ENCODE data around the gene NDUFB10.

DNA sequence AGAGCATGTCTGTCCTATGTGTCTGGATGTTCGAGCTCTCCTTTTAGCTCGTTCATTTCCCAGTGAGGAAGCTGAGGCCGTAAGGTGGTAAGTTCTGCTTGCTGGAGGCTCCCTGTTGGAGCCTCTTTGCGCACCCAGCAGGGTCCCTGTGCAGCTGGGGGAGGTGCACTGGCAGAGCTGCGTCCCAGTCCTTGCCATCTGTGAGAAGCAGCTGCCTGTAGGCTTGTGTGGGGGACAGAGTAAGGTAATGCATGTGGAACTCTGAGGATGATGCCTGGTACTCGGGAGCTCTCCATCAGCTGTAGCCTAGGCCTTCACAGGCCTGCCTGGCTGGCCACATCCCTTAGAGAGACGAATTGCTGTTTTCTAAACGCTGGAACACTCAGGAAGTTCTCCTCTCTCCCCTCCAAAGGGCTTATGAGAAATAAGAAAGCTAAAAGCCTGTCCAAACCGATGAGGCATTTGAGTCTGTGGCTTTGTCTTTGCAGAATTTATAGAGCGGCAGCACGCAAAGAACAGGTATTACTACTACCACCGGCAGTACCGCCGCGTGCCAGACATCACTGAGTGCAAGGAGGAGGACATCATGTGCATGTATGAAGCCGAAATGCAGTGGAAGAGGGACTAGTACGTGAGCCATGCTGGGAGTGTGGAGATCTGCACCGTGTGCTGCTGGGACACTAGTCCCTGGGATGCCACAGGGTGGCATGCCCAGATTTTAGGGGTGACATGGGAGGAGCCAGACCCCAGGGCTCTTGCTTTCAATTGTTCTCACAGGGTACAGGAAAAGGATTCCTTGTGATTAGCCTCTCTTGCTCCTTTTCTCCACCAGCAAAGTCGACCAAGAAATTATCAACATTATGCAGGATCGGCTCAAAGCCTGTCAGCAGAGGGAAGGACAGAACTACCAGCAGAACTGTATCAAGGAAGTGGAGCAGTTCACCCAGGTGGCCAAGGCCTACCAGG, 1.6 kb downstream of the NDUFB10 start:
- TF ChIP-seq, protein P1, sequence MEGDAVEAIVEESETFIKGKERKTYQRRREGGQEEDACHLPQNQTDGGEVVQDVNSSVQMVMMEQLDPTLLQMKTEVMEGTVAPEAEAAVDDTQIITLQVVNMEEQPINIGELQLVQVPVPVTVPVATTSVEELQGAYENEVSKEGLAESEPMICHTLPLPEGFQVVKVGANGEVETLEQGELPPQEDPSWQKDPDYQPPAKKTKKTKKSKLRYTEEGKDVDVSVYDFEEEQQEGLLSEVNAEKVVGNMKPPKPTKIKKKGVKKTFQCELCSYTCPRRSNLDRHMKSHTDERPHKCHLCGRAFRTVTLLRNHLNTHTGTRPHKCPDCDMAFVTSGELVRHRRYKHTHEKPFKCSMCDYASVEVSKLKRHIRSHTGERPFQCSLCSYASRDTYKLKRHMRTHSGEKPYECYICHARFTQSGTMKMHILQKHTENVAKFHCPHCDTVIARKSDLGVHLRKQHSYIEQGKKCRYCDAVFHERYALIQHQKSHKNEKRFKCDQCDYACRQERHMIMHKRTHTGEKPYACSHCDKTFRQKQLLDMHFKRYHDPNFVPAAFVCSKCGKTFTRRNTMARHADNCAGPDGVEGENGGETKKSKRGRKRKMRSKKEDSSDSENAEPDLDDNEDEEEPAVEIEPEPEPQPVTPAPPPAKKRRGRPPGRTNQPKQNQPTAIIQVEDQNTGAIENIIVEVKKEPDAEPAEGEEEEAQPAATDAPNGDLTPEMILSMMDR (IDR thresholded peaks at IDR 0.05) = no peak
- no peak for TF ChIP-seq POLR2A (IDR thresholded peaks at IDR 0.05)

All from testis (tissue), 2 donors.